ENCODE results near the gene DOCK1. TPM values are rescaled to one million over a fixed set of nuclear protein-coding genes. Genes with fewer than 3 reads are reported as not detected.

Gene DOCK1
- total and polyA plus RNA-seq, 2 donors from 2014 or later, result 15.8 to 81.7 TPM

- no peak overlapping the region for H3K27ac ChIP-seq (ENCODE audit: low read depth in 2 of 2, low read length in 2 of 2)
- TF ChIP-seq CTCF (IDR thresholded peaks at IDR 0.05; ENCODE audit: borderline replicate concordance, extremely low read depth, insufficient read depth), result no peak
- FAIRE-seq, result no peak
Observed at GRCh38 chr10:127157089-127157488, 251.9 kb downstream of the DOCK1 start.

GRCh38 chr10:127157506-127158200, 252.4 kb downstream of the DOCK1 start:
- Histone ChIP-seq H3K9me3 (ENCODE audit: control insufficient read depth in 2 of 3, insufficient read depth in 1 of 3, low read length in 3 of 3) (no peaks in the 10 kb centered on the region), H3K9ac (ENCODE audit: low read length in 3 of 3) (no peak overlapping the region), H3K4me1 (ENCODE audit: control insufficient read depth in 2 of 3, insufficient read depth in 2 of 3, low read depth in 1 of 3, low read length in 3 of 3) (peaks cover 0 to 10% (median 0%) of the 10 kb centered on the region in 3 donors), H3K4me3 (ENCODE audit: low read length in 3 of 3) (no peak overlapping the region), H3K27ac (ENCODE audit: low read depth in 2 of 2, low read length in 2 of 2) (no peak overlapping the region), H3K27me3 (ENCODE audit: control insufficient read depth, insufficient read depth, low read length) (no peaks in the 10 kb centered on the region), H3K36me3 (ENCODE audit: control insufficient read depth in 2 of 3, insufficient read depth in 3 of 3, low read length in 3 of 3) (no peaks in the 10 kb centered on the region)
- TF ChIP-seq CTCF (IDR thresholded peaks at IDR 0.05; ENCODE audit: borderline replicate concordance, extremely low read depth, insufficient read depth), result no peak
- DNase-seq (peak in 2 of 5 donors; percentile 54 to 84), FAIRE-seq (no peak)
- intact Hi-C loops (cut with DNase I), result no loop called here

More at GRCh38 chr10:127157089-127157488, 251.9 kb downstream of the DOCK1 start:
- Histone ChIP-seq H3K9ac (ENCODE audit: low read length in 3 of 3) (no peak overlapping the region), H3K27me3 (ENCODE audit: control insufficient read depth, insufficient read depth, low read length) (no peaks in the 10 kb centered on the region), H3K36me3 (ENCODE audit: control insufficient read depth in 2 of 3, insufficient read depth in 3 of 3, low read length in 3 of 3) (no peaks in the 10 kb centered on the region), H3K4me3 (ENCODE audit: low read length in 3 of 3) (no peak overlapping the region), H3K4me1 (ENCODE audit: control insufficient read depth in 2 of 3, insufficient read depth in 2 of 3, low read depth in 1 of 3, low read length in 3 of 3) (peaks cover 0 to 10% (median 0%) of the 10 kb centered on the region in 3 donors), H3K9me3 (ENCODE audit: control insufficient read depth in 2 of 3, insufficient read depth in 1 of 3, low read length in 3 of 3) (no peaks in the 10 kb centered on the region)
- DNase-seq, result no peak
- intact Hi-C loops (cut with DNase I), result no loop called here

- H3K4me1 ChIP-seq (ENCODE audit: control insufficient read depth in 2 of 3, insufficient read depth in 2 of 3, low read depth in 1 of 3, low read length in 3 of 3), result peaks cover 0 to 10% (median 0%) of the 10 kb centered on the region in 3 donors
- no peak overlapping the region for H3K4me3 ChIP-seq (ENCODE audit: low read length in 3 of 3)
- H3K27me3 ChIP-seq (ENCODE audit: control insufficient read depth, insufficient read depth, low read length), result no peaks in the 10 kb centered on the region
- DNase-seq, result peak in 1 of 5 donors; percentile 58
- intact Hi-C loops (cut with DNase I), result no loop called here
- no peak overlapping the region for H3K27ac ChIP-seq (ENCODE audit: low read depth in 2 of 2, low read length in 2 of 2)
- FAIRE-seq, result no peak
- H3K36me3 ChIP-seq (ENCODE audit: control insufficient read depth in 2 of 3, insufficient read depth in 3 of 3, low read length in 3 of 3), result no peaks in the 10 kb centered on the region
- no peak for TF ChIP-seq CTCF (IDR thresholded peaks at IDR 0.05; ENCODE audit: borderline replicate concordance, extremely low read depth, insufficient read depth)
- no peak overlapping the region for H3K9ac ChIP-seq (ENCODE audit: low read length in 3 of 3)
- no peaks in the 10 kb centered on the region for H3K9me3 ChIP-seq (ENCODE audit: control insufficient read depth in 2 of 3, insufficient read depth in 1 of 3, low read length in 3 of 3)
Observed at GRCh38 chr10:127158662-127159061, 253.4 kb downstream of the DOCK1 start.
